ENCODE results near the gene LRP1B.

DNA sequence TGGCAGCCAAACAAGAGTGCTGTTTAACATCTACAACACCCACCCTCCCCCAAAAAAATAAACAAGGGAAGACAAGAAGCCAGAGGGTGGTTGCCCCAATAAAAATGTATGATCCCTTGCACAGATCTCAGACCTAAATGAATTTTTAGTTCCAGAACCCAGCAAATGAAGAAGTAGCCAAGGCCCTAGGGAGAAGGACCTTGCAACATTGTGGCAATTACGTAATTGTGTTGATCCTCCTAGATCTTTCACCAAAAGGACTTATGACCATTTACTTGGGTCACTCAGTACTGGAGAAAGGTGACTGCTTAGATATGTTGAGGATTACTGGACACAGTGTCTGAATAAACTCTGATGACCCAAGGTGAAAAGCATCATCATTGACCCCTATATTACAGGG is 1393.8 kb downstream of the LRP1B start:
- TF ChIP-seq, protein P1, sequence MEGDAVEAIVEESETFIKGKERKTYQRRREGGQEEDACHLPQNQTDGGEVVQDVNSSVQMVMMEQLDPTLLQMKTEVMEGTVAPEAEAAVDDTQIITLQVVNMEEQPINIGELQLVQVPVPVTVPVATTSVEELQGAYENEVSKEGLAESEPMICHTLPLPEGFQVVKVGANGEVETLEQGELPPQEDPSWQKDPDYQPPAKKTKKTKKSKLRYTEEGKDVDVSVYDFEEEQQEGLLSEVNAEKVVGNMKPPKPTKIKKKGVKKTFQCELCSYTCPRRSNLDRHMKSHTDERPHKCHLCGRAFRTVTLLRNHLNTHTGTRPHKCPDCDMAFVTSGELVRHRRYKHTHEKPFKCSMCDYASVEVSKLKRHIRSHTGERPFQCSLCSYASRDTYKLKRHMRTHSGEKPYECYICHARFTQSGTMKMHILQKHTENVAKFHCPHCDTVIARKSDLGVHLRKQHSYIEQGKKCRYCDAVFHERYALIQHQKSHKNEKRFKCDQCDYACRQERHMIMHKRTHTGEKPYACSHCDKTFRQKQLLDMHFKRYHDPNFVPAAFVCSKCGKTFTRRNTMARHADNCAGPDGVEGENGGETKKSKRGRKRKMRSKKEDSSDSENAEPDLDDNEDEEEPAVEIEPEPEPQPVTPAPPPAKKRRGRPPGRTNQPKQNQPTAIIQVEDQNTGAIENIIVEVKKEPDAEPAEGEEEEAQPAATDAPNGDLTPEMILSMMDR (IDR thresholded peaks at IDR 0.05; ENCODE audit: borderline replicate concordance, extremely low read depth, low read length, poor library complexity, severe bottlenecking): no peak
- no peak for TF ChIP-seq EZH2 (IDR thresholded peaks at IDR 0.05; ENCODE audit: borderline replicate concordance, low read depth, low read length, severe bottlenecking)

Data from DND-41 (cell line).